ENCODE measurements around the gene NPHP4.

Gene NPHP4

DNA sequence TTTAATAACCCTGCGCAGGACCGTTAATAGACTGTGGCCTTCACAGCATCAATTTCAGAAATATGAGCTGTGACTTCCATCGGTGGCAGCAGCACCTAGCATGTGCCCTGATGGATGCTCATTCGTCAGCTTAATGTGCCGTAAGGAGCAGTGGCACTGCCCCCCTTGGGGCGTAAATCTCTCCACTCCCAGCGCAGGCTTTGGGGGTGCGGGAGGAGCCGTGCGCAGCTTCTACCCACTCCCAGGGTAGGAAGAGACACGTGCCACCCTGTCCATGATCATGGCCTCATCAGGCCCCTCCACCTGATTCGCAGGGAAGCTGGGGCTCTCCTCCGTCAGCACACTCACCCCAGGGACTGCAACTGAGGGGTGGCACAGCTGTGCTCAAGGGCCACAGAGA lies 149.5 kb downstream of the NPHP4 start:
- DNase-seq: no peak

DNA sequence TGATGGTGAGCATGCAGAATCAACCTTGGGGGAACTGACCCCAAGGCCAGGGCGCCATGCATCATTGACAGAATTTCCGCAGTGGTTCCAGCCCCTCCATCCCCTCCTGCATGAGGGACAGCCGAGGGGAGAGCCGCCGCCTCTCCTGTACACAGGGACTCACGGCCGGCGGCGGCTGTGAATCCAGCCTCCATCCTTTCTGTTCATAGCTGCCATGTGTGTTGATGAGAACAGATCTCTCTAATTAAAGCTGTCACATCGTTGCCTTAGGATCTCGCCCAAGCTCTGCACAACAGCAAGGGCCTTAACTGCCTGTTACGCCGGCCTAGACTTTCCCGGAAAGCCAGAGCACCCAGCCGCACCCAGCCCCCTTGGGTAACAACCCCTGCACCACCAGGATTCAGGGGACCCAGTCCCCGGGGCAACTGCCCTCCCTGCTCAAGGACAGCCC lies 151.6 kb downstream of the NPHP4 start:
- DNase-seq: no peak

DNA sequence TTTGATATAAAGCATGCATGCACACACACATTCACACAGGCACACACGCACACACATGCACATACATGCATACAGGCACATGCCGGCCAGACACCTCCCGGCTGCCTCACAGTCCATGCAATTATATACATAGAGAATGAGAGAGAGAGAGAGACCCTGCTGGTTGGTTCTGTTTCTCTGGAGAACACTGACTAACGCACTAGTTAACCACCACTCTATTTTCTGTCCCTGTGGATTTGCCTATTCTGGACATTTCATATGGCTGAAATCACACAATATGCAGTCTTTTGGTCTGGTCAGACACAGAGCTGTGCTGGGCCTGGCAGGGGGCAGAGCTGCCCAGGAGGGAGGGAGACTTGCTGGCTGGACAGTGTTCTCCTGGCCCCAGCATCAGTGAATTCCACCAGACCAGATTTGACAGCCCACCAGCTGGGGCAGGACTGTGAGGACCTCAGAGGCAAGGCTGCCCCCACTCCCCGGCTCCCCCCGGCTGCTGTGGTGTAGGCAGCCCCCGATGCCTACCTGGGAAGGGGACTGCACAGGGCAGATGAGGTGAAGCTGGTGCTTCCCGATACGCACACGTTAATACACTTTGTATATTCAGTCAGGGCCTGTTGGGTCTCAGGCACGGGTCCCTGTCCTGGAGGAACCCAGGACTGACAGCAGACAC lies 152.2 kb downstream of the NPHP4 start:
- no peak for DNase-seq

DNA sequence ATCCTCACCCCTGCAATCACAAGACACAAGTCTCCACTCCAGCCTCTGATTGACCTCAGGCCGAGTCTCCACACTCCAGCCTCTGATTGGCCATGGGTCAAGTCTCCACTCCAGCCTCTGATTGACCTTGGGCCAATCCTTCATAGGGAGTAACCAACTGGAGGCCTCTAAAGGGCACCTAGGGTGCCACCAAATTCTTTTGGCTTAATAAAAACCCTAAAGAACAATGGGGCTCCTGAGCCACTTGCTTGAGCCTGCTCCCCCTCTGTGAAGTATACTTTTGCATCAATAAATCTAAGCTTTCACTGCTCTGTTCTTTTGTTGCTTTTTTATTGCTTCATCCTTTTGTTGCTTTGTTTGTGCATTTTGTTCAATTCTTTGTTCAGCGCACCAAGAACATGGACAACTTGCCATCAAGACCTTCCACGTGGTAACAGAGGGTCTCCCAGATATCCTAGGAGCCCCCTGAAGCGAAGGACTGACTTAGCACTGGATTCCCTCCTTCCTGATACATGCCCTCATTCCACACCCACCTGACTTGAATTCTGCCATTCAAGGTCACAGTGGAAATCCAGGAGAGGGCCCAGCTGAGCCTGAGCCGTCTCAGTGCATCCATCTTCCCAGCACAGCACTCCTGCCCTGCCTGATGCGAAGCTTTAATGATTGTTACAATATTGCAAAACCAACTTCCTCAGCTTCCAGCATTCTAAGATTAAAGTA lies 152.9 kb downstream of the NPHP4 start:
- no peak for DNase-seq

DNA sequence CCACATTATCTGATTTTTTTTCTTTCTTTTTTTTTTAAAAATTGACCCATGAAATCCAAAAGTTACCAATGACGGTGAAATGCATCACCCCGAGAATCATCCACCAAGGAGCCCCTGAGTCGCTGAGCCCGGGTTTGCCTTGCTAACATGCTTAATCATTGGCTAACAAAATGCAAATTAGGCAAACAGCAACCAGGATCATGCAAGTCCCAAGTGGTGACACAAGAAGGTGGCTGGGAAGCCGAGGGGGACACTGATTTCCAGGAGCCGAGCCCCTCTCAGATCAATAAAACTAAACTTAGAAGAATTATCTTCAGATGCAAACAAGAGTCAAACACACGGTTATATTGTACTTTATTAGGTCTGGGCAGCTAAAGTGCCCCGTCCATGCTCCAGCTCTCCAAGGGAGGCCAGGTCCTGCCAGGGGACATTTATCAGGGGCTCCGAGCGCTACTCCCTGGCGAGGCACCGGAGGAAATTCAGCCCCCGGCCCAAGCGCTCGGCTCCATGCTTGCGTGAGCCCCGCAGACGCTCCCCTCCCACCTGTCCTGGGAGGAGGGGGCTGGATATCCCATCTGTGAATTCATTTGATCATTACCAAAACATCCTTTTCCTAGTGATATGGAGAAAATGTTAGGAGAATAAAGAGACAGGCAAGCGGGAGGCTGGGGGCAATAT lies 154.1 kb downstream of the NPHP4 start:
- DNase-seq: no peak

DNA sequence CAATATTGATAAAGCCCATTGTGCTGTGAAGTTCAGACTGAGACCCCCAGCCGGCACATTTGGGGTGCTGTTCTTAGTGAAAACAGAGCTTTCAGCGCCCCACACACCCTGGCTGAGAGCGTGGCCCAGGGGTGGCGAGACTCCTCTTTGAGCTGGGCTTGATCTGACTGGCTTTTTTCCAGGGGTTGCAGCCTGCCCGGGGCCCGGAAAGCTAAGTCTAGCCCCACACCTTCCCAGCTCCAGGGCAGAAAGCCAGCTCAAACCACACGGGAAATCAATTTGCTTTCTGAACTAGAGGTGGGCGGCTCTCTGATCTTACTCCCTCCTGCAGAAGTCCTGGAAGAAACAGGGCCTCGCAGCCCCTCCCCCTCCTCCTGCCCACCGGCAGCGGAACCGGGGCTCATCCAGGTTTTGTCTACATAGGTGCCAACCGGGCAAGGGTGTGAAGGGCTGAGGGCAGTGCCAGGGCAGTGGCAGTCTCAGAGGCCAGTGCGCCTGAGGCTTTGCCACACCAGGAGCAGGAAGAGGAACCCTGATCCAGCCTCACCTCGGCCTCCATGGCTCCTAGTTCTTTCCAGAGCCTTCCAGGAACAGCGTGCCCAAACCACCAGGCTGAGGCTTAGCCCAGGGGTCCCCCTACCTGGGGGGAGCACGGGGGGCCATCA lies 155.3 kb downstream of the NPHP4 start:
- no peak for DNase-seq

DNA sequence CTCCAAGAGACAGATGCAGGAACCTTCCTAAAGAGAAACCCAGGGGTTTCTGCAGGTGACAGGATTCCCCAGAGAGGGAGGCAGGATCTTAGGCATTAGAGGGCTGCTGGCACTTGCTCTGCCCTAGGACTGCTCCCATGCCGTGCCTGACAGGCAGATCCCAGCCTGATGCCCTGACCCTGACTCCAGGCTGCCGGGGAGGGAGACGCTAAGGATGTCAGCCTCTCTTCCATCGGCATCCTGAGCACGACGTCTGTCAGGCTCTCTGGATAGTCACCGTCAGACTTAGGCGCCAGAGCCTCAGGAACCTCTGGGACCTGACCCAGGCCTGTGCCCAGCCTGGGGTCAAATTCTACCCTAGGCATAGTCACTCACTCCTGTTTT lies 157.1 kb downstream of the NPHP4 start:
- no peak for DNase-seq

DNA sequence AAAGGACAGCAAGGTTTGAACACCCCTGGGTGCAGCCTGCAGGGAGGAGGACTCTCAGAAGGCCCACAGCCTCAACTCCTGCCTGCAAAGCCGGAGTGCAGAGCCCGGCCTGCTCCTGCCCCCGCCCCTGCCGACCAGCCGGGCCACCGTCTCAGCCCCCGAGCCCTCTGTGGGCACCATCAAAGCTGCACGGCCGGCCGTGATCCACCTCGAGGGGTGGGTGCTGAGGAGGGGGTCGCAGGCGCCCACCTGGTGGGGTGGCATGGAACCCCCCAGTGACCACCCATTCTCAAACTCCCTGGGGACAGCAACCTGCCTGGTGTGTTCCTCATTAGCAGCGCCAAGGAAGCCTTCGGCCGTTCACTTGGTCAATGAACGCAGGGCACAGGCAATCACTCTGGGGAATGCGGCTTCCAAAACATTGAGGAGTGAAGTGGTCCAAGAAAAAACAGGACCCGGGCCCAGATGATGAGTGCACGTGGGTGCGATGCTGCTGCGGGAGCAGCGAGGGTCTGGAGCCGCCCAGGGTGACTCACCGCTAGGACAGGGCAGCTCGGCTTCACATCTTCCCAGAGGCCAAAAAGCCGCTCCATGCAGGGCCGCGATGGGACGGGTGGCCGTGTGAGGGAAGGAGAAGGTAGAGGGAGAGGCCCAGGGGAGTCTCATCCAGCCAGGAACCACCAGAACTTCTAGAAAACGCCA lies 157.6 kb downstream of the NPHP4 start:
- no peak for DNase-seq

DNA sequence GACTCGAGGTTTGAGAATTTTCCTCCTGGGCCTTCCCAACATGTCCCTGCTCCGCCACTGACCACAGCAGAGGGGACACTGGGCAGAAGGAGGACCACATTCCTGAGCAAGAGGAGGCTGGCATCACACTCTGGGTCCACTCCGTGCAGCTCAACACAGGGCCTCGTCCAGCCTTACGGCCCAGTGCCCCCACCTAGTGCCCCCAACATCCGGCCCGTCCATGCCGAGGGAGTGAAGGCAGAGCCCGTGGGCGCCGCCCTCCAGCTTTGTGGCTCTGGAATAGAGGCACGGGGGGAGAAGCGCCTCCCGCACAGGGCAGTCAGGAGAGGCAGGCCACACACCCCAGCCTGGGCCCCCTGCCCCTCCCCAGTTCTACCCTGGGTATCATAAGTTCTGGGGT lies 158.3 kb downstream of the NPHP4 start:
- no peak for DNase-seq

DNA sequence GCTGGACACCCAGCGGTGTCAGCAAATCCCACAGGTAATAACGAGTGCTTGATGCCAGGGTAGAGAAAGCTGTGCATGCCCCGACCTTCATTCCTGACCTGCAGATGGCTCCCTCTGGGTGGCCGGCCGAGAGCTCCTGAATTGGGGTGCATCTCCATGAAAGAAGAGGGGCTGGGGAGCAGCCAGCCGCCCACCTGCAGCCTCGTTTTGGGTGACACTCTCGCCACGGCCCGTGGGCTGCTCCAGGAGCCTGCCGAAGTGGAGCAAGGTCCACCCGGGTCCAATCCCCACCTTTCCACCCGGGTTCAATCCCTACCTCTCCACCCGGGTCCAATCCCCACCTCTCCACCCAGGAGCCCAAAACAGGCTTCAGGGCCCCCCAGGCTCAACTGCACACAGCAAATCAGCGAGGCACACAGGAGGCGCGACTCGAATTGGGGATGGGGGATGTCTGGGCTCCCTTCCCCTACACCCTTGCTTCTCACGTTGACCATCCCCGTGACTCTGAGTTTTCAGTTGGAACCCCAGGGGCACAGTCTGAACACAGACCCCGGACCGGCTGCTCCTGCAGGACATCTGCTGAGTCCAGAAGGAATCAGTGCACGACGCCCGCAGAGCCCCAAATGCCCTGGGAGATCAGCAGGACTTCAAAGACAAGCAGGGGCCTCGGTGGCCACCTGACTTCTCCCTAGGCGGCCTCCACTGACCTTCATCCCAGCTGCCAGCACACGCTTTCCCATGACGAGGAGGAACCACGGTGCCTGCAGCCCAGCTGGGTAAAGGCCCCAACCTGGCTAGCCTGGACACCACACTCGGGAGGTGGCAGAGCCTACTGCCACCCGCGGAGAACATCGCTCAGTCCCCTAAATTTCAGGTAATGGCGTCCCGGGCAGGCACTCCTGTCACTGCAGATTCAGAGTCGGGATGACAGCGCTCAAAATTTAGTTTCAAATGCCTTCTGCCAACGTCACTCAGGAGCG lies 159.0 kb downstream of the NPHP4 start:
- no peak for DNase-seq

DNA sequence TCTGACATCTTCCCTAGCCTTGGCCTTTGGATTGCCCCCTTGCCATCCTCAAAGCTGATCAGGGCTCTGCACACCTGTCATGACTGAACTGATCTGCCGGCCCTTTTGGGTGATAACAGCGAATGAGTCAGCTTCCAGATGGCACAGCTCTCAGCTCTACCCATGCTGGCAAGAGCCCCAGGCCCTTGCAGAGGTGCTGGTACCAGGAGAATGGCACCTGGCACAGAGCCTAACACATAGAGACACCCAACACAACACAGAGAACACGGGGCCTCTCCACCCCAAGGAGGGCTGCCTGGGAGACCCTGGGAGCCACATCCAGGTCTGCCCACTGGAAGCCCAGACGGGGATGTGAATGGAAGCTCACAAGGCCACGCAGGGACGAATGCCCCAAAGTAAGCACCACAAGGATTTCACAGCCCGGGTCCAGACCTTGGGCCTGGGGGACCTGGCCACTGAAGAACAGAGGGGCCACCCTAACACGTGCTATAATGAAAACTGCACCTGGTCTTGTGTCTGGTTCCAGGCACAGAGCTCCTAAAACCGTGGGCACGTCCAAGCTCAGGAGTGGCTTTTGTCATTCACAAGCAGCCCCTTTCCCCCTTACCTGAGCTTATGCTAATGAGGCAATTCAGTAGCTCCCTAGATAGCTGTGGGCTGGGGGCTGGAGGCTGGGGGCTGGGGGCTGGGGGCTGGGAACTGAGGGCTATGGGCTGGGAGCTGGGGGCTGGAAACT lies 160.5 kb downstream of the NPHP4 start:
- no peak for DNase-seq

DNA sequence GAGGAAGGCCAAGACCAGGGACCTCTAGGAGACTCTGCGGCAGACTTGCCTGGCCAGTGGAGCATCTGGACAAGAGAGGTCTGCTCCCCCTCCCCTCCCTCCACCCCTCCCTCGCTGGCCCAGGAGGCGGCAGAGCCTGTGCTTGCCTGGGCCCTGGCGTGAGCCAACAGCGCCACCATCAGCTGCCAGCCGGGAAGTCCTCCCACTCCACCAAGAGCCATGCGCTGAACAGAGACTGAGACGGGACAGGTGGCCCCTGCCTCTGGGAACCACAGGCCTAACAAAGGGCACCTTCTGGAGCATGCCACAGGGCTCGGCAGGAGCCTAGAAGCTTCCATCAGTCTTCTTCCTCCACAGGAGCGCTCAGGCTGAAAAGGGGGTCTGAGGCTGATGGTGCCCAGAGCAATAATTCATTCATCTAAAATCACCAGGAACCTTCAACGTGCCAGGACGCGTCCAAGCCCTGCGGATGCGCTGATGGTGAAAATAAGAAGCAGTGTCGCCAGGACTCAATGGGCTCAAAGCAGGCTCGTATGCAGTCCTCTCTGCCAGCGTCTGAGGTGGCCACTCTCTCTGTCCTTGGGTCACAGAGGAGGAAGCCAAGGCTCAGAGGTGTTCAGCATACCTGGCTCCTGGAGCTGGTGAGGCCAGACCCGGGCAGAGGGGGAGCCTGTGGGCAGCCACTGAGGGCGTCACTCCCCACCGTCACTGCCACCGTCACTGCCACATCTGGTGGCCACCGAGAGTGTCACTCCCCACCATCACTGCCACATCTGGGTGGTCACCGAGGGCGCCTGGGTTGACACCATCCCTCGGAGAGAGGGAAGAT lies 161.2 kb downstream of the NPHP4 start:
- no peak for DNase-seq

DNA sequence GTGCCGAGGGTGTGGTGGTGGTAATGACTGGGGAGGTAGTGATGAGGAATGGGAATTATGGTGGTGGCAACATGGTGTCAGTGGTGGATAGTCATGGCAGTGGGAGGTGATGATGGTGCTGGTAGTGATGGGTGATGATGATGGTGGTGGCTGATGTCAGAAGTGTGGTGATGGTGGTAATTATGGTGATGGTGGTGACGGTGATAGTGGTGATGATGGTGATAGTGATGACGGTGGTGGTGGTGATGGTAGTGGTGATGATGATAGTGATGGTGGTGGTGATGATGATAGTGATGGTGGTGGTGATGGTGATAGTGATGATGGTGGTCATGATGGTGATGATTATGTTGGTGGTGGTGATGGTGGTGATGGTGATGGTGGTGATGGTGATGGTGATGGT lies 162.8 kb downstream of the NPHP4 start:
- DNase-seq: no peak

DNA sequence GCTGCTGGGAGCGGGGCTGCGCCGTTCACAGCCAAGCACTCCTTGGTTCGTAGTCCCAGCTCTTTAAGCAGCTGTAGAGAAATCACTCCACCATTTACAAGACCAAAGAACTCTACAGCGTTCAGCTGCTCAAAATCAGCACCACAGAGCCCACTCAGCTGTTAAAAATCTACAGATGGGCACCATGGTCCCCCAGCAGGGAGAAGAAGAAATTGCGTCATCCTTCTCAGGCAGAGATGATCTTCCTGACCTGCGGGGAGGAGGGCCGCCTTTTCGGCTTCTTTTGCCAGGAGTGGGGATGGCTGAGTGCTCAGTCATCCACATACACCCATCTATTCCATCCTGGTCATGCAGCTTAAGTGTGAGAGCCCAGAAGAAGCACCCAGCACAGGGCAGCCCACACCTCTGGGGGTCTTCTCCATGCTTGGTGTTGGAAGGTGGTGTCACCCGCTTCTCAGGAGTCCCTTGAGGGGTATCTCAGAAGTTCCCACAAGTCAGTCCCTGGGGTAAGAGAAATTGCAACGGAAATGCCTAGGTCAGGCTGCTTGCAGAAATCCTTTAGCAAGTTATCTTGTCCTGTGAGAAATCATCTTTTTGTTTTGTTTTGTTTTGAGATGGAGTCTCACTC lies 163.8 kb downstream of the NPHP4 start:
- DNase-seq: no peak

DNA sequence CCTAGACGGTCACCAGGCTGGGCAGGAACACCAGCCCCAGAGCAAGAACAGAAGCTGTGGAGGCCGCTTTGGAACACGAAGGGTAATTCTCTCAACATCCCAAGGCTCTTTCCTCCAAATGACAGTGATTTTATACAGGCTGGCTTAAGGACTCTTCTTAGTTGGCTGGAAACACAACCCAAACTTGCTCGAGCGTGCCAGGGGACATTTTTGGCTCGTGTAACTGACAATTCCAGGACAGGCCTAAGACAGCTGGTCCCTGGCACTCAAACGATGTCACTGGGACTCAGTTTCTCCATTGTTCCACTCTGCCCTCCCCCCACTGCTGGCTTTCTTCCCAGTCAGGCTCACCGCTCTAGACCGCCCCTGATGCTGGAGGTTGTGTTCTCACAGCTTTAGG lies 164.7 kb downstream of the NPHP4 start:
- no peak for DNase-seq

DNA sequence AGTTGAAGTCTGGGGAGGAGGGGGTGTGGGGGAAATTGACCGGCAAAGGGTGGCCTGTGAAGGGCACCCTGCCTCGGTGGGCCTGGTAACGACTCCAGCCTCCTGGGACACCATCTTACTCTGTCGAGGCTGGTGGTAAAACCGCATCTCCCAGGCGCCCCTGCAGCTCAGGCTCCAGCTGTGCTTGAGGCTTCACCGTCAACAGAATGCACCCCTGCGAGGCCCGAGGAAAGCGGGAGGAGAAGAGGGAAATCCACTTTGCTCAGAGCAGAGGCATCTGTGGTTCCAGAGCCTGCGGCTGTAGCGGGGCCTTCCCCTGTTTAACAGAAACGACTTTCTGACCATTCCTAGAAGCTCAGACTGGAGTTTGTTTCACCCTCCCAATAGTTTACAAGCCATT lies 165.6 kb downstream of the NPHP4 start:
- DNase-seq: no peak

DNA sequence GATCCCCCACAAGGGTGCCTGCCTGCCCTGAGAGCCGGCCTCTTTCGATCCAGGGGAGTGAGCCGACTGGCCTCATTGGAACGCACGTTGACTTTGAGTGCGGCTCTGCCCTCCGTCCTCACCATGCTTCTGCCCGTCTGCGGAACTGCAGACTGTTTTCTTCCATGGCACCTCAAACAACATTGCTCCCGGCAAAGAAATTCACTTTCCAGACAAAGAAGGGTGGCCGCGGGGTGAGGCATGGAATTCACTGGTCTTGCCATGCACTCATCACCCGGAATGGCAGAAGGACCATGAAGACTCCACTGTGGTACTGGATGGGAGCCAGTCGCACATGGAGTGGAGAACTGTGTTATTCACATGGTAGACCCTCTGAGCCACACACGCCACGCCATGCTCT lies 169.5 kb downstream of the NPHP4 start:
- no peak for DNase-seq

DNA sequence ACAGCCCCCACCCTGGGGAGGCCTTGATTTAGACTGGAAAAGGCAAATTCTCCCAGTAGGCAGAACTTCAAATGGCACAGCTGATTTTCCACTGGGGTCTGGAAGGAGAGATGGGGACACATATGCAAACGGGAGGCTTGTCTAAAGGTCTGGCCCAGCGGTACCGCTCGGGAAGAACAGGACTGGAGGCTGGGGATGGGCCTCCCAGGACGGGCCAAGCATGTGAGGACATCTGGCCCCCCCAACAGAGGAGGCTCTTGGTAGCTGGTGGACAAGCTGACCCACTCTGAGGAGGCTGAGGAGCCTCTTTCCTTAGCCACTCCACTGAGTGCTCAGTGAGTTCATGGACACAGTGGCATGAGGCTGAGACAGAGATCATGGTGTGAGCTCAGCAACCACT lies 170.0 kb downstream of the NPHP4 start:
- DNase-seq: no peak

DNA sequence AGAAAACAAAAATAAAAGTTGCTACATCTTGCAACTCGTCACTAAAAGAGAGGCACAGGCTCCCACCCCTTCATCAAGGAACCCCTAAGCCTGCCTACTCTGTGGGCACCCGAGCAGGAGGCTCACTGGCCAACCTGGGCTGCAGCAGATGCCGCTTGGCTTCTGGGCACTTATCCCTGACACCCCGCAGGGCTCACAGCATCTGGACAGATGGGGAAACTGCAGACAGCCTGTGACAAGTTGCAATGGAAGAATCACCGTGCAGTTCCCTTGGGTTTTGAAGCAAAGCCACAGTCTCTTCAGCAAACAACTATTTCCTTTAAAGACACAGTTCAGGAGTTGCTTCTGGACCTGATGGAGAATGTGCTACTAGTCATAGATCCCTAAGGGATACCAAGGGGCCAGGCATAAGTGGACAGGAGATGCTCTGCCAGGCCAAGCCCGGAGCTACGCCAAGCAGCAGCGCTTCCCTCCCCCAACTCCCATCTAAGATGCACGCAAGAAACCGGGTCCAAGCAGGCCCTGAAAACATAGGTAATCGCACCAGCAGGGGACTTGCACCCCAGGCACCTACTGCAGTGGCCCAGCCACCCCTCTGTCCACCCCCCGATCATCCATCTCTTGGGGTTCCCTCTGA lies 170.6 kb downstream of the NPHP4 start:
- DNase-seq: no peak

All from NCI-H146 (cell line).